Subcutaneous adipose tissue (tissue), 4 donors: ENCODE measurements around the gene QSOX1. TPM values are rescaled to one million over a fixed set of nuclear protein-coding genes. Genes with fewer than 3 reads are reported as not detected.

Experiments
- CTCF ChIP-seq: fragments of 450-650 bp; IDR thresholded peaks from one replicate; pipeline ENCODE4 v1.5.1; 2016; ENCODE audit warnings: low read depth, mild to moderate bottlenecking, control low read depth, antibody characterized with exemption, moderate library complexity
- total RNA-seq, 4 donors: library from RNA; depleted of rRNA; stranded (reverse); fragments of >200 nt; gene quantifications; one replicate each; pipeline ENCODE4 v1.1.0, GENCODE V29; 2016

The QSOX1 gene
- total RNA-seq, 4 donors from 2014 or later = 16.8 to 71.4 (median 49.7) TPM

GRCh38 chr1:180236698-180237509, 82.2 kb downstream of the QSOX1 start:
- no peak for TF ChIP-seq CTCF

GRCh38 chr1:180237869-180238476, 83.3 kb downstream of the QSOX1 start:
- TF ChIP-seq CTCF = no peak

GRCh38 chr1:180238675-180239074, 84.0 kb downstream of the QSOX1 start:
- TF ChIP-seq CTCF = no peak

- no peak for TF ChIP-seq CTCF
These were observed 84.8 kb downstream of the QSOX1 start for GRCh38 chr1:180239145-180240096.

- TF ChIP-seq CTCF = no peak
These were observed 87.3 kb downstream of the QSOX1 start for GRCh38 chr1:180241716-180242544.

- TF ChIP-seq CTCF = no peak
These were observed 89.0 kb downstream of the QSOX1 start for GRCh38 chr1:180243517-180244221.
